GM06990 (cell line): ENCODE measurements around the gene CMTM6.

Experiments
- DNase-seq: peaks from one replicate; pipeline ENCODE4 v3.0.0-alpha.2; 2011; ENCODE audit not compliant: insufficient read length; ENCODE audit errors: extremely low read depth
- H3K27me3 ChIP-seq: replicated peaks from 2 replicates; pipeline ENCODE4 v1.6.0; 2011; ENCODE audit warnings: low read length; ENCODE audit not compliant: control insufficient read depth, insufficient read depth
- H3K36me3 ChIP-seq: 2 replicates; pipeline ENCODE4 v1.5.1; 2011; ENCODE audit warnings: low read length; ENCODE audit not compliant: control insufficient read depth, insufficient read depth
- H3K4me3 ChIP-seq: replicated peaks from 2 replicates; pipeline ENCODE4 v1.5.1; 2011; ENCODE audit warnings: low read depth, mild to moderate bottlenecking, control low read depth, low read length
- TF ChIP-seq, protein P1 (sequence below): IDR thresholded peaks from 2 replicates; pipeline ENCODE4 v1.5.1; 2011; ENCODE audit warnings: low read length, control low read depth, mild to moderate bottlenecking, inconsistent platforms; ENCODE audit not compliant: insufficient read depth, poor library complexity, severe bottlenecking

Gene CMTM6, protein sequence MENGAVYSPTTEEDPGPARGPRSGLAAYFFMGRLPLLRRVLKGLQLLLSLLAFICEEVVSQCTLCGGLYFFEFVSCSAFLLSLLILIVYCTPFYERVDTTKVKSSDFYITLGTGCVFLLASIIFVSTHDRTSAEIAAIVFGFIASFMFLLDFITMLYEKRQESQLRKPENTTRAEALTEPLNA

DNA sequence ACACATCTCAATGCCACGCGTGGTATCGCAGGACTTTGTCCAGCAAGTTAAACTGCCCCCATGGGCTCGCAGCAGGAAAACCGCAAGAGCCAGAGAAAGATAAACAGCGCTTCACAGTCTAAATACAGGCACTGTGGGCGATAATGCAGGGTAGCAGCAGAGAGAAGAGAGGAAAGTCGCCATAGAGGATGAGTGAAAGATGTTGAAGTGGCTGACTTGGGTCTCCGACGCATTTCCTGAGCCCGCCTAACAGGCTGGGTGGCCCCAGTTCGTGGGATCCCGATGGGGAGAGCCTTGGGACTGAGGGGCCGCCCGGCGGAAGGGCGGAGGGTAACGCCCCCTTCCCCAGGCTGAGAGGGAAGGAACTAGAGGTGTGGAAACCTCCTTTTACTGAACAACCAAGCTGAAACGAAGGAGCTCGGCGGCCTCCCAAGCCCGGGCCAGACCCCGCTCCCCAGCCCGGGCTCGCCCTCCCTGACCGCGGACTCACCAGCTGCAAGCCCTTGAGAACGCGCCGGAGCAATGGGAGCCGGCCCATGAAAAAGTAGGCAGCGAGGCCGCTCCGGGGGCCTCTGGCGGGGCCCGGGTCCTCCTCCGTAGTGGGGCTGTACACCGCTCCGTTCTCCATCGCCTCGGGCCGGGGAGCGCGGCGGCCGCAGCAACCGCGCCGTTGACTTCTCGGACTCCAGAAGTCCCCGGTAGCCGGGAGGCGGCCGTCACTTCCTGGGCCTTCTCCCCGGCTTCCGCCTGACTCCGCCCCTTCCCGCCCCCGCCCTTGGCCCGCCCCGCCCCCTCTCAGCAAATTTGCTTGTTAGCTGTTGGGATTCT lies at the start of gene CMTM6:
Gene CMTM6 (minus strand): TSS at position 735 of the 828 bp plus-strand sequence. CDS start 107 bp downstream, at position 628.
- Histone ChIP-seq H3K4me3 (peak within 1 kb of the TSS; percentile 78), H3K27me3 (no peaks in the 10 kb centered on the region), H3K36me3 (no peaks in the 10 kb centered on the region)
- peak; percentile 81 for DNase-seq
- TF ChIP-seq, protein P1, sequence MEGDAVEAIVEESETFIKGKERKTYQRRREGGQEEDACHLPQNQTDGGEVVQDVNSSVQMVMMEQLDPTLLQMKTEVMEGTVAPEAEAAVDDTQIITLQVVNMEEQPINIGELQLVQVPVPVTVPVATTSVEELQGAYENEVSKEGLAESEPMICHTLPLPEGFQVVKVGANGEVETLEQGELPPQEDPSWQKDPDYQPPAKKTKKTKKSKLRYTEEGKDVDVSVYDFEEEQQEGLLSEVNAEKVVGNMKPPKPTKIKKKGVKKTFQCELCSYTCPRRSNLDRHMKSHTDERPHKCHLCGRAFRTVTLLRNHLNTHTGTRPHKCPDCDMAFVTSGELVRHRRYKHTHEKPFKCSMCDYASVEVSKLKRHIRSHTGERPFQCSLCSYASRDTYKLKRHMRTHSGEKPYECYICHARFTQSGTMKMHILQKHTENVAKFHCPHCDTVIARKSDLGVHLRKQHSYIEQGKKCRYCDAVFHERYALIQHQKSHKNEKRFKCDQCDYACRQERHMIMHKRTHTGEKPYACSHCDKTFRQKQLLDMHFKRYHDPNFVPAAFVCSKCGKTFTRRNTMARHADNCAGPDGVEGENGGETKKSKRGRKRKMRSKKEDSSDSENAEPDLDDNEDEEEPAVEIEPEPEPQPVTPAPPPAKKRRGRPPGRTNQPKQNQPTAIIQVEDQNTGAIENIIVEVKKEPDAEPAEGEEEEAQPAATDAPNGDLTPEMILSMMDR, result no peak

DNA sequence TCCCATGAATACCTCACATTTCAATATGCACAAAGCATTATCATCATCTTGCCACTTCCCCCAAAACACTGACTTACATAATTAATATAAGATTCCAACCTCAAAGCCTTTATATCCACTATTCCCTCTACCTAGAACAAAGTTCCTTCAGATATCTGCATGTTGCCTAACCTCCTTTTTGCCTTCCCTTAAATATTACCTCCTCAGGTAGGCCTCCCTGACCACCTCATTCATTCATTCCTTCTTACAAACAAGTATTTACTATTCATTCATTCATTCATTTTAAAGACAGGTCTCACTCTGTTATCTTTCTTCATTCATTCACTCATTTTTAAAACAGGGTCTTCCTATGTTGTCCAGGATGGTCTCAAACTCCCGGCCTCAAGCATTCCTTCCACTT lies 49.4 kb upstream of the CMTM6 start:
- DNase-seq, result no peak
- Histone ChIP-seq H3K36me3 (no peaks in the 10 kb centered on the region; the same call in 1 of the 2 replicates), H3K27me3 (no peaks in the 10 kb centered on the region), H3K4me3 (no peak overlapping the region)
- TF ChIP-seq, protein P1, result no peak

DNA sequence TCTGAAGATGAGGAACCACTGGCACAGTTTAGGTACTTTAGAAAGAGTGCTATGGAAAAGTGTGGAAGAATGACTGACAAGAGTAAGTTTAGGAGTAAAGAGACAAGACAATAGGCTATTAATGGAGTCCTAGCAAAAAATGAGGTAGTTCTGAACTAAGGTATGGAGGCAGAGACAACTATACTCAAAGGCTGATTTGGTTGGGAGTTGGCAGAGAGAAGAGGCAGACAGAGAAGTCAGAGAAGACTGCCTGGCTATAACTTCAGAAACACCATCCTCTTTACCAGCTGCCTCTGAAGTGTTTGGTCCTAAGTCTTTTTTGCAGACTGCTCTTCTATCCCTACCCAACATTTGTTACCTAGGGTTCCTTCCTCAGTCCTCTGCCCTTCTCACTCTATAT lies 48.8 kb upstream of the CMTM6 start:
- TF ChIP-seq, protein P1, result no peak
- H3K27me3 ChIP-seq, result no peaks in the 10 kb centered on the region
- H3K4me3 ChIP-seq, result no peak overlapping the region
- no peak for DNase-seq
- no peaks in the 10 kb centered on the region; the same call in 1 of the 2 replicates for H3K36me3 ChIP-seq

DNA sequence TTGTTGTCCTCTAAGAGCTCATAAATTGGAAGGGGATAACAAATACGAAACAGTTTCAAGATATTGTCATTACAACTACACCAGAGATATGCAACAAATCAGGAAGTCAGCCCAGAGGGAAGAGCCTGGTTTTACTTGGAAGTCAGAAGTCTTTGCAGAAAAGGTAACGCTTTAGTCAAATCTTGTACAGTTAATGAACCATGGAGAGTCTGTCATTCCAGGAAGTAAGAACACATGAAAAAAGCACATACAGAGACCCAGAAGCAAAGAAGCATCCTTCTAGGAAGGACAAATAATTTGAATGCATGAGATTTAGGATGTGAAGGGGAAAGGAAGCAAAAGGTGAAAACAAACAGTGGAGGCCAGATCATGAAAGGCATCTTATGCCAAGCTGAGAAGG lies 48.4 kb upstream of the CMTM6 start:
- no peak overlapping the region for H3K4me3 ChIP-seq
- H3K27me3 ChIP-seq, result no peaks in the 10 kb centered on the region
- no peaks in the 10 kb centered on the region; the same call in 1 of the 2 replicates for H3K36me3 ChIP-seq
- no peak for DNase-seq
- TF ChIP-seq, protein P1, result no peak

DNA sequence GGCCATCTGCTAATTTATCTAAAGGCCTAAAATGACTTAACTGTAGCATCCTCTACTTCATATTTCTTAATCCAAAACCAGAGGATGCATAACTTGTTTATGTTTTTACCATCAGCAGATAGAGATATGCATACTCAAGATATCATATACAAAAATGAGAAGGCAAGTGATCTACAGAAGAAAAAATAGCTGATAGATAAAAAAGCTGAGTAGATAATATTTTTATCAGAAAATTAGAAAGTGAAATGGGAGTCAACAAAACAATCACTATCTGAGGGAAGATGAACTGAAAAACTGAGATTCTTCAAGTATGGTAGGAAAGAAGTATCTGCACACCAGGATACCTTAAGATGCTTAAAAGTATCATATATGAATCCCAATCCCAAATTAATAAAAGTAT lies 42.7 kb upstream of the CMTM6 start:
- TF ChIP-seq, protein P1, result no peak
- Histone ChIP-seq H3K27me3 (no peaks in the 10 kb centered on the region), H3K36me3 (no peaks in the 10 kb centered on the region), H3K4me3 (no peak overlapping the region)
- DNase-seq, result no peak
